Fibroblast of pulmonary artery (primary cell): ENCODE measurements around the gene UGT1A7.

Source experiments
- DNase-seq: peaks from one replicate; pipeline ENCODE4 v3.0.0-alpha.2; 2010; ENCODE audit warnings: low read depth
- H3K4me3 ChIP-seq: replicated peaks from 2 replicates; pipeline ENCODE4 v1.5.1; 2011; ENCODE audit warnings: low read depth, mild to moderate bottlenecking, control low read depth, low read length, moderate library complexity
- TF ChIP-seq, protein P1 (sequence below): IDR thresholded peaks from 2 replicates; pipeline ENCODE4 v1.5.1; 2011; ENCODE audit warnings: mild to moderate bottlenecking, control low read depth, low read length, inconsistent platforms; ENCODE audit errors: missing control alignments

UGT1A7 gene

DNA sequence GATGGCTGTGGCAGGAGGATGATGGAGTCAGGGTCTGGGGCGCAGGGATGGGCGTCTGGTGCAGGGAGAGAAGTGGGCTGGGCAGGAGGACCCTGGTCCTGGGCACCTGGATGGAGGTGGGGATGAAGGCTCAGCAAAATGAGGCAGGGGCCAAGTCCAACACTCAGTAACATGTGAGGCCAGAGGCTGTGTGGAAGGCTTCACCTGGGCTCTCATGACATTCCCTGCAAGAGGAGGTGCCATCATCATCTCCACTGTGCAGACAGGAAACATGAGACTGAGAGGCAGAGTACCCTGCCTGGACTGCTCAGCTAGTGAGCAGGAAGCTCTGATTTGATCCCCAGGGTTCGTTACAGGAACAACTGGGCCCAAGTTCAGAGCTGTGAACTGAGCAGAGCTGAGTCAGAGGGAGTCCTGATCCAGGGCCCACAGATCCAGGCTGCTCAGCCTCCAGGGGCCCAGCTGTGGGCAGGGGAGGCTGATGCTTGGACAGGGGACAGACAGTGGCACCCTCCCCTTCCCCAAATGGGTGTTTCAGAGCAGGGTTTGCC, 135.7 kb downstream of the UGT1A7 start:
- TF ChIP-seq, protein P1, sequence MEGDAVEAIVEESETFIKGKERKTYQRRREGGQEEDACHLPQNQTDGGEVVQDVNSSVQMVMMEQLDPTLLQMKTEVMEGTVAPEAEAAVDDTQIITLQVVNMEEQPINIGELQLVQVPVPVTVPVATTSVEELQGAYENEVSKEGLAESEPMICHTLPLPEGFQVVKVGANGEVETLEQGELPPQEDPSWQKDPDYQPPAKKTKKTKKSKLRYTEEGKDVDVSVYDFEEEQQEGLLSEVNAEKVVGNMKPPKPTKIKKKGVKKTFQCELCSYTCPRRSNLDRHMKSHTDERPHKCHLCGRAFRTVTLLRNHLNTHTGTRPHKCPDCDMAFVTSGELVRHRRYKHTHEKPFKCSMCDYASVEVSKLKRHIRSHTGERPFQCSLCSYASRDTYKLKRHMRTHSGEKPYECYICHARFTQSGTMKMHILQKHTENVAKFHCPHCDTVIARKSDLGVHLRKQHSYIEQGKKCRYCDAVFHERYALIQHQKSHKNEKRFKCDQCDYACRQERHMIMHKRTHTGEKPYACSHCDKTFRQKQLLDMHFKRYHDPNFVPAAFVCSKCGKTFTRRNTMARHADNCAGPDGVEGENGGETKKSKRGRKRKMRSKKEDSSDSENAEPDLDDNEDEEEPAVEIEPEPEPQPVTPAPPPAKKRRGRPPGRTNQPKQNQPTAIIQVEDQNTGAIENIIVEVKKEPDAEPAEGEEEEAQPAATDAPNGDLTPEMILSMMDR: no peak
- DNase-seq: no peak
- no peak overlapping the region for H3K4me3 ChIP-seq

DNA sequence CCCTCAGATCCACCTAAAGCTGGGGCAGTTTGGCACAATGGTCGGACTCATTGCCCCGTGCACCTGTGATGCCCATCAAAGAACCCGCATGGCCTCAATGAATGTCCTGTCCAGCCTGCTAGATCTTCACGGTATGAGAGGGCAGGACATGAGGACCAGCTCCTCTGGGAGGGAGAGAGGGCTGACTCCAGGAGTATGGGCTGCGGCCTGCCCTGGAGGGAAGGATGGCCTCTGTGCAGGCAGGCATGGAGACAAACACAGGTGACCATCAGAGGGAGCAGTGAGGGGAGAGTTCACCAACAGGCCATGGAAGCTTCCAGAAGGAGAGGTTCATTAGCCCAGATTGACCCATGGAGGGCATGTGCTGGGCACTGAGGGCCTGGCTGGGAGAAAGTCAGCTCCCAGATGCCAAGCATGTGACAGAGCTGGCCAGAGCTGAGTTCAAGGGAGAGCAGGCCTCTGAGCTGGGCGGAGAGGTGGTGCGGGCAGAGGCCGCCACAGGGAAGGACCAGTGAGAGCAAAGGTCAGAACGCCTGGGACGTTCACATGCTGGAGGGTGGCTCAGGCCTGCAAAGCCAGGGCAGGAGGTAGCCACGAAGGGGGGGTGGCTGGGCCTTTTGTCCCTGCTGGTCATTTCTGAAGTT, 136.4 kb downstream of the UGT1A7 start:
- TF ChIP-seq, protein P1: no peak
- no peak overlapping the region for H3K4me3 ChIP-seq
- DNase-seq: no peak

DNA sequence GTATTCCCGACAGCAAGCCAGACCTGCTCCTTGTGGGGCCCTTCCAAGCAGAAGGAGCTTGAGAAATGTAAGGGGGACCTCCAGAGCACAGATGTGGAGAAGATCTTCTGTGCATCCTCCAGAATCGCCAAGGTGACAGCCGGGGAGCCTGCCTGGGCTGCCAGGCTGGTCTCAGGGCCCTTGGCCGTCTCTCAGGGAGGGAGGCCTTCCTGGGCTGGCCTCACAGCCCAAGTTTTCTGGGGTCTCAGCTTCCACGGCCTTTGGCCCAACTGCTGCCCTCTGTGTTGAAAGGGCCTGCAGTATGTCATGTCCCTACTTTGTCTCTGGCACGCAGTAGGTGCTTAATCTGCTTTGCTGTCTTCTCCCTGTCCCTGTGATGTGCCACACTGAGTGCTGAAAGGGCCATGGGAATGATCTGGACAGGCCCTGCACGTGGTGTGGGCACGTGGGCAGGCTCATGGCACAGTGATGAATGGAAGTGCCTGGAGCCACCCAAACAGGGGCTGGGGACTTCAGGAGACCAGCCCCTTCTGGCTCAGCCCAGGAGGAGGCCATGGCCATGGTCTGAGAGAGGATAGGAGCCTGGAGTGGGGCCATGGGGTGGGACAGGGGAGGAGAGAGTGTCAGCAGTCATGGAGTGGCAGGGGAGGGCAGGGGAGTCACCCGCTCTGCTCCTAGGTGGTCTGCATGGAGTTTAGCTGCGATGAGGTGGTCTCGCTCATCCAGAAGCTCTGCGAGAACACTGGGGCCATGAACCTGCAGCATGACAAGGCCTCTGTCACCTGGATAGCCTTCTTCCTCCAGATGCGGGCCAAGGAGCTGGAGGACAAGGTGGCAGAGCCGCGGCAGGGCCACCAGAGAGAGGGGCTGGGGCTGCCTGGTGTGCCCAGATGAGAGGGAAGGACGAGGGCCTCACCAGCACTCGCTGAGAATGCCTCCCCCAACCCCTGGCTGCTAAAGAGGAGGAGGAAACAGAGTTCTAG, 137.2 kb downstream of the UGT1A7 start:
- no peak for DNase-seq
- TF ChIP-seq, protein P1: no peak
- no peak overlapping the region for H3K4me3 ChIP-seq

DNA sequence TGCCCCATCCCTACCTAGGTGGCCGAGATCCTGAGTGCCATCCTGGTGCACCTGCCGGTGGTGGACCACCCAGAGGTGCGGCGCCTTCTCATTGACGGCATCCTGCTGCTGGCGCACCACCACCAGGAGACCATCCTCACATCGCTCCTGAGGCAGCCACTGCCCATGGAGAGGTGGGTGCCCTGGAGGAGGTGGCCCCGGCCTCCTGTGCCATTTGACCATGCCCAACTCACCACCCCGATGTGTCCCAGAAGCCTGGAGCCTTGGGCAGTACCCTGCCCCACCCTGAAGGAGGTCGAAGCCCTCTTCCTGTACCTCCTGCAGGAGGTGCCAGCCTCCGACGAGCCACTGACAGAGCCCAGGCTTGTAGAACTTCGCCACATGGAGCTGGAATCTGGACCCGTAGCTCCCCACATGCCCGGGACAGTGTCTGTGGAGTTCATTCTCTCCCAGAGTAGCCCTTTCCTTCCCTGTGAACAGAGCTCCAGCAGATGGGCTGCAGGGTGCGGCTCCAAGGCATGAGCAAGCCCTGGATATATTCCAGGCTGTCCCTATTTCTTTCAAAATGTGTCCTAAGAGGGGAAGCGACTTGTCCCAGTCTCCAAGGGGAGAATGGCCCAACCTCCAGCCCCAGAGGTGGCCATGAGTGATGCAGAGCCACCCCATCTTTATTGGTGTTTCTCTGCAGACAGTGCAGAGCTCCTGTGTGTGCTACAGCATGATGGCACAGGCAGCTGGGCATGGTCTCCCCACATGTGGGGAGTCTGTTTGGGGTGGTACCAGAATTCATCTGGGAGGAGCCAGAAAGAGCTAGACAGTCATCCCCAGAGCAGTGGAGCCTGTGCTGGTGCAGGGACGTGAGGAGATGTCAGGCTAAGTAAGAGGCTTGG, 138.4 kb downstream of the UGT1A7 start:
- no peak overlapping the region for H3K4me3 ChIP-seq
- DNase-seq: no peak
- TF ChIP-seq, protein P1: no peak

DNA sequence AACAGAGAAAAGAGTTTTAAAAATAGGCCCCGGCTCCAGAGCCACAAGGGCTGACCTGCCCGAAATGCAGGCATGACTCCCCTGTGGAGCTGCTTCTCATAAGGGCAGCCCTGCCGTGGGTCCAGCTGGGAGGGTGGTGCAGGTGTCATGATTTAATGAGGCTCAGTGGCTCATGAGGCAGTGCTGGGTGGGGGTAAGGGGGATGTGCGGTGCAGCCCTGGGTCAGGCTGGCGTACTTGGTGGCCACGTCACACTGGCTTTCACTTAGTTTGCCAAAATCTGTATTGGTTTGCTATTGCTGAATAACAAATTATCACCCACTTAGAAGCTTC, 139.0 kb downstream of the UGT1A7 start:
- no peak for DNase-seq
- no peak overlapping the region for H3K4me3 ChIP-seq
- TF ChIP-seq, protein P1: no peak

DNA sequence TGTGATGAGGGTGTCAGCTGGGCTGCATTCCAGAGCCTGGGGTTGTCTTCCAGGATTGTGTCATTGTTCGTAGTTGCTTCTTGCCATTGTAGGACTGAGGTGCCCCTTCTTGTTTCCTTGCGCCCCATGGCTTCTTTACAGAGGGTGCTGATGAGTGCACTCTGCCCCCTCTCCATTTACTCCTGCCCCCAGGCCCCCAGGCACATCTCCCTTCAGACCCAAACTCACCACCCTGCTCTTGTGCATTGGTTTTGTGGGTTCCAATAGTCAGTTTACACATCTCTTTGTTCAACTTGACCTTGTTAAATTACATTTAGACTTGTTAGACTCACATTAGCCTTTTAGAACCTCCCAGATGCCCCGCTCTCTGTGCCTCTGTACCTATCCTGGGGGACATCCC, 139.5 kb downstream of the UGT1A7 start:
- DNase-seq: no peak

More for the DNA sequence above, 139.5 kb downstream of the UGT1A7 start:
- TF ChIP-seq, protein P1: no peak
- H3K4me3 ChIP-seq: no peak overlapping the region
